Measurements from ENCODE around the gene PLEKHO1. TPM values are rescaled to one million over a fixed set of nuclear protein-coding genes. Genes with fewer than 3 reads are reported as not detected.
"Not testable (repeated sequence)": the region's sequence is repeated elsewhere in the genome, so short reads cannot be mapped to it uniquely, and the experiment has no call there.

The PLEKHO1 gene
- total RNA-seq, 1 donor from 2014 or later, result 88.8 TPM

DNA sequence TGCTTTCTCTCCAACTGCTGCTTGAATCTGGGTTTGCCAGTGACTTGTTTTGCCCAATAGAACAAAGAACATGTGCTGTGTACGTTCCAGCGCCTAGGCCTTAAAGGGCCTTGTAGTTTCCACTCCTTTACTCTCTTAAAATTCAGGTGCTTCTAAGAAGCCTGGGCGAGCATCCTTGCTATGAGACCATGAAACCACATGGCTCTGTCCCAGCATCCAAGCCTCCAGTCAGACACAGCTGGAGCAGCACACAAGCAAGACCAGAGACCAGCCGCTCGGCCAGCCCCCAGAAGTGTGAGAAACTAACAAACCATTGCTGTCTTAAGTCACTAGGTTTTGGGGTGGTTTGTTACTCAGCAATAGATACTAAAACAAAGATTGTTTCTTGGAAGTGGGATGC, 15.1 kb downstream of the PLEKHO1 start:
- DNase-seq (ENCODE audit: low spot score), result no peak
- intact Hi-C loops (cut with DNase I), result no loop called here

DNA sequence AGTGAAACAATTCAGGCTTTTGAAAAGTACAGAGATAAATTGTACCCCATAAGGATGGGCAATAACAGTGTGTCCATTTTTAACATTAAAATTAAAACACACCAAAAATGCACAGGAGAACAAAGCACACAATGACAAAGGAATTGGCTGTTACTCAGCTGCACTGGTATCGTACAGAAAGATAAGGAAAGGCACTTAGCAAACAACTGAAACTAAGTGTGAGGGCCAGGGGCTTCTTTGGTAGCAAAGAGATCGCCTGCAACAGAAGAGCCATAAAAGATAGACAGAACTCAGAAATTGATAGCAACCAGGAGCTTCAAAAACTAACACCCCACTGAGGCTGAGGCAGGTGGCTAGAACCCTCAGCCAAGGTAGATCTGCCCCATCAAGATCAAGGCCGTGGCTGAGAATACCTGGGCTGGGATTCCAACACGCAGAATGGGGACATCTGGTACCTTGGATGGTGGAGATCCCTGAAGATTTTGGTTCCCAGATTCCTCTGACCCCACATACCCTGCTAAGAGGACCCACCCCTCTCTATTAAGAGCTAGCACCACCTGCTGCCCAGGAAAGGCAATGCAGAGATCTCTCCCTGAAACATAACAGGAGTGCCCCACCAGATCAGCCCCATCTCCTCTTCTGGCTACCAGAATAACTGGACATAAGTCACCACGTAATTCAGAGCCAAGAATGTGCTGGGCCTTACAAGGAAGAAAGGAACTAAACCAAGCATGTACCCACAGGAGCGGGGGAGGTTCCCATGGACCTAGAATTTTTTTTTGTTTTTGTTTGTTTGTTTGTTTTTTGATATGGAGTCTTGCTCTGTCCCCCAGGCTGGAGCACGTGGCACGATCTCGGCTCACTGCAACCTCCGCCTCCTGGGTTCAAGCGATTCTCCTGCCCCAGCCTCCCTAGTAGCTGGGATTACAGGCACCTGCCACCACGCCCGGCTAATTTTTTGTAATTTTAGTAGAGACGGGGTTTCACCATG, 16.2 kb downstream of the PLEKHO1 start:
- intact Hi-C loops (cut with DNase I), result no loop called here
- no peak for DNase-seq (ENCODE audit: low spot score)

GRCh38 chr1:150168960-150169601, 19.4 kb downstream of the PLEKHO1 start:
- DNase-seq (ENCODE audit: low spot score), result peak; percentile 86
- intact Hi-C loops (cut with DNase I), result loop anchor here (1.0 to 2.0 kb wide), 2 partner anchors 97 to 206 kb away; no protein-coding TSS in a partner anchor

DNA sequence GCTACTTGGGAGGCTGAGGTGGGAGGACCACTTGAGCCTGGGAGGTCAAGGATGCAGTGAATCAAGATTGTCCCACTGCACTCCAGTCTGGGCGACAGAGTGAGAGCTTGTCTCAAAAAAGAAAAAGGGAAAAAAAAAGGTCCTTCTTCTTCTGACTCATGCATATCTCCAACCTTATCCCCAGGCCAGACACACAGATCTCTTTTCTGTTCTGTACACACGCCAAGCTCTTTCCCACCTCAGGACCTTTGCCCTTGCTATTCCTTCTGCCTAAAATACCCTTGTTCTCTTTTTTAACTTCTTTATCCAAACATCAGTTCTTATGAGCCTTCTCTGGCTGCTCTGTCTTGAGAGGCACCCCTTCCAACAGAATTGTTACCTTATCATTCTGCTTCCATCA, 22.1 kb downstream of the PLEKHO1 start:
- DNase-seq (ENCODE audit: low spot score), result no peak
- intact Hi-C loops (cut with DNase I), result no loop called here

GRCh38 chr1:150173141-150173585, 23.4 kb downstream of the PLEKHO1 start:
- intact Hi-C loops (cut with DNase I), result no loop called here

DNA sequence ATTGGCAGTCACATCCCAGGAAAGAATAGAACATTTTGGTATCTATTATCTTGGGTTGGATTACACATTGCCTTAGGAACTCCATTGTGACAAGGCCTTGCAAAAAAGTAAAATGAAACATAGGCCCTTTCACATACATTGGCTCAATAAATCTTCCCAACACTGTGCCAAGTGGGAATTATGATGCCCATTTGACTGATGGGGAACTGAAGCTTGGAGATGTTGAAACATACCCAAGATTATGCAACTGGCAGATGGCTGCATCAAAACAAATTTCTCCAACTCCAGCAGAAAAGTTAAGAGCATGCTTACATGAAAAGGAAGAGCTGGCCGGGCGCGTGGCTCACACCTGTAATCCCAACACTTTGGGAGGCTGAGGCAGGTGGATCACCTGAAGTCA, 26.9 kb downstream of the PLEKHO1 start:
- DNase-seq (ENCODE audit: low spot score), result no peak
- intact Hi-C loops (cut with DNase I), result no loop called here

More at GRCh38 chr1:150173141-150173585, 23.4 kb downstream of the PLEKHO1 start:
- no peak for DNase-seq (ENCODE audit: low spot score)

DNA sequence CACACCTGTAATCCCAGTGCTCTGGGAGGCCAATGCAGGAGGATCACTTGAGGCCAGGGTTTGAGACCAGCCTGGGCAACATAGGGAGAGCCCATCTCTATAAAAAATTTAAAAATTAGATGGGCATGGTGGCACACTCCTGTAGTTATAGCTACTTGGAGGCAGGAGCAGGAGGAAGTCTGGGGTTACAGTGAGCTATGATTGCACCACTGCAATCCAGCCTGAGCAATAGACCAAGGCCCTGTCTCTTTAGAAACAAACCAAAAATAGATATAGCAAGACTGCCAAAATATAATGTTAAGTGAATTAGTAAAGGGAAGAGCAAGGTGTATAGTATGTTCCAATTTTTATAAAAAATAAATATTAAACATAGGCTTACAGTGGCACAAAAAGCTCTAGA, 28.8 kb downstream of the PLEKHO1 start:
- no peak for DNase-seq (ENCODE audit: low spot score)
- intact Hi-C loops (cut with DNase I), result no loop called here

GRCh38 chr1:150179867-150180266, 30.2 kb downstream of the PLEKHO1 start:
- intact Hi-C loops (cut with DNase I), result no loop called here
- no peak for DNase-seq (ENCODE audit: low spot score)

GRCh38 chr1:150180474-150180873, 30.8 kb downstream of the PLEKHO1 start:
- DNase-seq (ENCODE audit: low spot score), result no peak
- intact Hi-C loops (cut with DNase I), result no loop called here

- DNase-seq (ENCODE audit: low spot score), result no peak
- intact Hi-C loops (cut with DNase I), result no loop called here
Observed at GRCh38 chr1:150182247-150182646, 32.5 kb downstream of the PLEKHO1 start.

DNA sequence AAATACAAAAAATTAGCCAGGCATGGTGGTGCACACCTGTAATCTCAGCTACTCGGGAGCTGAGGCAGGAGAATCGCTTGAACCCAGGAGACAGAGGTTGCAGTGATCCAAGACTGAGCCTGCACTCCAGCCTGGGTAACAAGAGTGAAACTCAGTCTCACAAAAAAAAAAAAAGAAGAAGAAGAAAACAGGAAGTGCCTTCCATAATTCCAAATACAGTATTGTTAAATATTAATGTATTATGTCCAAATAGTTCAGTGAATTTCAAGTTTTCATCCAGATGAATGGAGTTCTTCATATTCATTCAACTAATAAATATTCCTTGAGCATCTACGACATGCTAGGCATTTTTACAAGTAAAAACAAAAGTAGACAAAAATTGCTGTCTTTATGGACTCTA, 33.3 kb downstream of the PLEKHO1 start:
- intact Hi-C loops (cut with DNase I), result no loop called here
- DNase-seq (ENCODE audit: low spot score), result no peak

DNA sequence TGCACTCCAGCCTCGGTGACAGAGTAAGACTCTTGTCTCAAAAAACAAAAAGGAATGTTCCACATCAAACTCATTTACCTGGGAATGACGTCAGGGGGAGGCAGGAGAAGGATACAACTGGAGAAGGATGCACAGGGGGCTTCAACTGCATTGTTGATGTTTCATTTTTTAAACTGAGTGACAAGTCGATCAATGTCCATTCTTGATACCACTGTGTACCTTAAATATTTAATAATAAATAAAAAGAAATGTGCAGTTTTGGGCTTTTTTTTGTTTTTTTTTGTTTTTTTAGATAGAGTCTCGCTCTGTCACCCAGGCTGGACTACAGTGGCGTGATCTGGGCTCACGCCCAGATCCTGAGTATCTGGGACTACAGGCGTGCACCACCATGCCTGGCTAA, 35.8 kb downstream of the PLEKHO1 start:
- intact Hi-C loops (cut with DNase I), result loop anchor here (5.0 kb wide), 1 partner anchor 223 kb away; no protein-coding TSS in a partner anchor
- no peak for DNase-seq (ENCODE audit: low spot score)

- intact Hi-C loops (cut with DNase I), result loop anchor here (5.0 kb wide), 1 partner anchor 224 kb away; no protein-coding TSS in a partner anchor
- not testable (repeated sequence) for DNase-seq (ENCODE audit: low spot score)
Observed at GRCh38 chr1:150186438-150186788, 36.7 kb downstream of the PLEKHO1 start.

DNA sequence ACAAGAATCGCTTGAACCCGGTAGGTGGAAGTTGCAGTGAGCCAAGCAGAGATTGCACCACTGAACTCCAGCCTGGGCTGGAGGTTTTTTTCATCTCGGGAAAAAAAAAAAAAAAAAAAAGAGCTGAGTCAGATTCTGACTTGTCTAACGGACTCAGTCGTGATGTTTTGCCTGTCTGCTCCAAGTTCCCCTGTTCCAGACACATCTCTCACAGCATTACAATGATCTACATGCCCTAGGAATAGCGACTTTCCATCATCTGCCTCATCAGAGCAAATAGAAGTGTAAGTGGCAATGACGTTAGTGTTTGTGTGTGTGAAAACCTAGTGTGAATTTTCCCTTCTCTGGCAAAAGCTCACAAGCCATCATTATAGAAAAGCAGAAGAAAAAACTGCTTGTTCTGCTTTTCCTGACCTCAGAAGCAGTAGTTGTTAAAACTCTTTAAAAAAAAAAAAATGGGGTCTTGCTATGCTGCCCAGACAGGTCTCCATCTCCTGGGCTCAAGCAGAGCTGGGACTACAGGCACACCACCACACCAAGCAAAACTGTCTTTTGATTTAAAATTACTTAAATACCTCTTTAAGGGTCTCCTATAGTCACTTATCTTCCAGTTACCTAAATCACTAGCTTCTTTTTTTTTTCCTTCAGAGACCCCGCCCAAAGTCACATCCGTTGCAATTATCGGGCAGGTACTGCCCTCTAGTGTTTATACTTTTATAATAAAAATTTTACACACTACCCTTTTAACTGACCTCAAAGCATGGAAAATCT, 37.3 kb downstream of the PLEKHO1 start:
- intact Hi-C loops (cut with DNase I), result loop anchor here (5.0 kb wide), 1 partner anchor 225 kb away; no protein-coding TSS in a partner anchor
- no peak for DNase-seq (ENCODE audit: low spot score)

- no peak for DNase-seq (ENCODE audit: low spot score)
- intact Hi-C loops (cut with DNase I), result loop anchor here (5.0 kb wide), 1 partner anchor 225 kb away; no protein-coding TSS in a partner anchor
Observed at GRCh38 chr1:150187560-150187931, 37.8 kb downstream of the PLEKHO1 start.

- no peak for DNase-seq (ENCODE audit: low spot score)
- intact Hi-C loops (cut with DNase I), result no loop called here
Observed at GRCh38 chr1:150192012-150192411, 42.3 kb downstream of the PLEKHO1 start.

- intact Hi-C loops (cut with DNase I), result no loop called here
Observed at GRCh38 chr1:150194381-150195031, 44.8 kb downstream of the PLEKHO1 start.

DNA sequence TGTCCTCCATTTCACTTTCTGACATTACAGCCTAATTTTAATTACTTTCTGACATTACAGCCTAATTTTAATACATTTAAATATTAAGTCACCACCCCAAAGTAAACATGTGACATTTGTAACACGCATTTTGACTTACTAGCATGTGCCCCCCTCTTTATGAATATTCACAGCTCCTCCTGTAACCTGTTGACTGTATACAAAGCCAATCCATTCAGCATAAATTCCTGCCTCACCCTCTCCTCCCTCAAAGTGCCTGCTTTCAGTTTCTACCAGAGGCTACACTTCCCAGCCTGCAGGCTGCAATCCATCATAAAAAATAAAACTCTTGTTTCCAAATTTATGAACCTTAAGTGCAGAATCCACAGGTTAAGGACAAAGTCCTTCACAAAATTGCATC, 46.7 kb downstream of the PLEKHO1 start:
- no peak for DNase-seq (ENCODE audit: low spot score)
- intact Hi-C loops (cut with DNase I), result no loop called here

More at GRCh38 chr1:150194381-150195031, 44.8 kb downstream of the PLEKHO1 start:
- DNase-seq (ENCODE audit: low spot score), result no peak

- intact Hi-C loops (cut with DNase I), result no loop called here
- DNase-seq (ENCODE audit: low spot score), result no peak
Observed at GRCh38 chr1:150207281-150207971, 57.7 kb downstream of the PLEKHO1 start.

All from cardiac septum (tissue), 1 donor.